BJ (cell line): ENCODE data around the gene MMP2. TPM values are rescaled to one million over a fixed set of nuclear protein-coding genes. Genes with fewer than 3 reads are reported as not detected.

Source experiments
- CTCF ChIA-PET: fragments of 350-600 bp; formaldehyde crosslinking; extraction: SDS; loops from one replicate; lab custom pipeline; 2021; ENCODE audit warnings: antibody characterized with exemption, inconsistent platforms; lab: Yijun Ruan, JAX
- POLR2A ChIA-PET: fragments of 300-600 bp; sonication (Branson Sonifier 250); formaldehyde crosslinking; extraction: SDS; loops from one replicate; lab custom pipeline; 2021; ENCODE audit warnings: antibody characterized with exemption; lab: Charles Lee
- DNase-seq: peaks from one replicate; pipeline ENCODE4 v3.0.0-alpha.2; 2011; ENCODE audit warnings: low read depth
- H3K27me3 ChIP-seq: 2 replicates; pipeline ENCODE4 v1.6.0; 2011; ENCODE audit warnings: low read length; ENCODE audit not compliant: control insufficient read depth, insufficient read depth
- H3K36me3 ChIP-seq: 2 replicates; pipeline ENCODE4 v1.5.1; 2011; ENCODE audit warnings: low read length; ENCODE audit not compliant: control insufficient read depth, insufficient read depth
- H3K4me3 ChIP-seq: 2 replicates; pipeline ENCODE4 v1.5.1; 2011; ENCODE audit warnings: low read depth, mild to moderate bottlenecking, control low read depth, low read length
- polyA plus RNA-seq: library from polyadenylated mRNA; depleted of rRNA; stranded (reverse); fragments of >200 nt; gene quantifications from 2 replicates; pipeline ENCODE4 v1.2.3, GENCODE V29; 2011
- TF ChIP-seq, protein P1 (sequence below): IDR thresholded peaks from 2 replicates; pipeline ENCODE4 v1.5.1; 2011; ENCODE audit warnings: low read depth, mild to moderate bottlenecking, control low read depth, inconsistent platforms, low read length, moderate library complexity; ENCODE audit not compliant: insufficient read depth

The MMP2 gene
- polyA plus RNA-seq, 1 experiment, result 1,609 TPM

DNA sequence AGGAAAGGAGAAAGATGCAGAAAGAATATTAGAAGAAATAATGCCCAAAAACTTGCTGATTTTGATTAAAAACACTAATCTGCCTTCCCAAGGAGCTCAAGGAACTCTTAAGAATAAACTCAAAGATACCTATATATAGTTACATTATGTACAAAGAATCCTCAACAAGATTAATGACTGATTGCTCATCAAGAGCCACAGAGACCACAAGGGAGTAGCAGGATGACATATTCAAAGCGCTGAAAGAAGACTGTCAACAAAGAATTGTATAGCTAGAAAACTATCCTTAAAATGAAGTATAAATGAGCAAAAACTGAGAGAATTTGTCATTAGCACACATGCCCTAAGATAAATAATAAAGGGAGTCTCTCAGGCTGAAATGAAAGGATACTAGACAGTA lies 36.1 kb downstream of the MMP2 start:
- DNase-seq, result no peak

DNA sequence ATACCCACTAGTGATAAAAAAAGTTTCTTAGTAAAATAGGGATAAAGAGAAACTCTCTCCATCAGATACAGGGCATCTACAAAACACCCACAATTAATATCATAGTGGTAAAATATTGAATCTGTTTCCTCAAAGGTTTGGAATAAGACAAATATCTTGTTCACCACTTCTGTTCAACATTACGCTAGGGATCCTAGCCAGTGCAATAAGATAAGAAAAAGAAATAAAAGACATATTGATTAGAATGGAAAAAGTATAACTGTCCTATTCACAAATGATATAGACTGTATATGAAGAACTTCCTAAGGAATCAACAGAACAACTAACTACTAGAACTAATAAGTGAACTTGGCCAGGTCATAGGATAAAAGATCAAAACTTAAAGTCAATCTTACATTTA lies 42.8 kb downstream of the MMP2 start:
- no peak overlapping the region for H3K4me3 ChIP-seq
- CTCF ChIA-PET, result no interaction called here
- H3K27me3 ChIP-seq, result no peaks in the 10 kb centered on the region
- POLR2A ChIA-PET, result no interaction called here
- H3K36me3 ChIP-seq, result no peaks in the 10 kb centered on the region
- TF ChIP-seq, protein P1, sequence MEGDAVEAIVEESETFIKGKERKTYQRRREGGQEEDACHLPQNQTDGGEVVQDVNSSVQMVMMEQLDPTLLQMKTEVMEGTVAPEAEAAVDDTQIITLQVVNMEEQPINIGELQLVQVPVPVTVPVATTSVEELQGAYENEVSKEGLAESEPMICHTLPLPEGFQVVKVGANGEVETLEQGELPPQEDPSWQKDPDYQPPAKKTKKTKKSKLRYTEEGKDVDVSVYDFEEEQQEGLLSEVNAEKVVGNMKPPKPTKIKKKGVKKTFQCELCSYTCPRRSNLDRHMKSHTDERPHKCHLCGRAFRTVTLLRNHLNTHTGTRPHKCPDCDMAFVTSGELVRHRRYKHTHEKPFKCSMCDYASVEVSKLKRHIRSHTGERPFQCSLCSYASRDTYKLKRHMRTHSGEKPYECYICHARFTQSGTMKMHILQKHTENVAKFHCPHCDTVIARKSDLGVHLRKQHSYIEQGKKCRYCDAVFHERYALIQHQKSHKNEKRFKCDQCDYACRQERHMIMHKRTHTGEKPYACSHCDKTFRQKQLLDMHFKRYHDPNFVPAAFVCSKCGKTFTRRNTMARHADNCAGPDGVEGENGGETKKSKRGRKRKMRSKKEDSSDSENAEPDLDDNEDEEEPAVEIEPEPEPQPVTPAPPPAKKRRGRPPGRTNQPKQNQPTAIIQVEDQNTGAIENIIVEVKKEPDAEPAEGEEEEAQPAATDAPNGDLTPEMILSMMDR, result no peak
- DNase-seq, result no peak

More for the DNA sequence above, 36.1 kb downstream of the MMP2 start:
- no peak overlapping the region for H3K4me3 ChIP-seq
- H3K27me3 ChIP-seq, result no peaks in the 10 kb centered on the region
- CTCF ChIA-PET, result interaction anchor here (0.9 to 2.2 kb wide), 4 partner anchors 12 to 44 kb away, joined by 3 to 10 read pairs (median 3); no protein-coding TSS in a partner anchor
- H3K36me3 ChIP-seq, result no peaks in the 10 kb centered on the region
- TF ChIP-seq, protein P1, result no peak
- POLR2A ChIA-PET, result interaction anchor here (0.6 kb wide), 1 partner anchor 15 kb away, joined by 3 read pairs; no protein-coding TSS in a partner anchor

DNA sequence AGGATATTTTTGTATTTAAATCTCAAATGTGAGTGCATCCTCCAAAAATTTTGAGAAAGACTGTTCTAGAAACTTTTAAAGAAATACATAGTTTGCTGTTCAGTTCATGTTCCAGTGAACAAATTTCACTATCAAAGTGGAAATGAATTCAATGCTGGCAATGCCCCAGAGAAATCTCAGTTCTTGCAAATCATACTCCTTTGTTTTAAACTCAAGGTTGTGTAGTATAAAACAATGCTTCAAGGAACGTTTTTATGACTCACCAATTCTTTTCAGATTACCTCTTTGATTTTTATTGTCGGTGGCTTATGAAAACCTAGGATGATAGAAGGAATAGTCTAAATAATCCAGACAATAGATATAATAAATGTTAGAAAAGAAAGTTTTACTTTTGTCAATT lies 47.4 kb downstream of the MMP2 start:
- no peaks in the 10 kb centered on the region for H3K36me3 ChIP-seq
- no peak overlapping the region for H3K4me3 ChIP-seq
- no peak for DNase-seq
- H3K27me3 ChIP-seq, result no peaks in the 10 kb centered on the region
- CTCF ChIA-PET, result interaction anchor here (1.2 kb wide), 1 partner anchor 12 kb away, joined by 3 read pairs; no protein-coding TSS in a partner anchor
- POLR2A ChIA-PET, result no interaction called here
- TF ChIP-seq, protein P1, result no peak

DNA sequence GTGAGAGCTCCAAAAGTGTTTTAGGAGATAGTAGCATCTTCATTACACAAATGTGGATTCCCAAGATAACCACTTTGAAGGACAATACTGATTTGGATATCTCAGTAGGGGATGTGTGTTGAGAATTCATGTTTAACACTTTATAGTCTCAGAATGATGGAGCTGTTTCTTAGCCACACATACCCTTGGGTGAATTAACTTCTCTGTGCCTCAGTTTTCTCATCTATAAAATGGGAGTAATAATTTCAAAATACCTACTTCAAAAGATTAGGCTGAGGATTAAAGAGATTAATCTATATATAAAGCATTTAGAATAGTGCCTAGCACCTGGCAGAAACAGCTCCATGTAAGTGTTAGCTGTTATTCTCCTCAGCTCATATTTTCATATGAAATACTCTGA lies 48.9 kb downstream of the MMP2 start:
- ChIA-PET POLR2A (no interaction called here), CTCF (interaction anchor here (0.9 kb wide), 1 partner anchor 63 kb away, joined by 6 read pairs; no protein-coding TSS in a partner anchor)
- TF ChIP-seq, protein P1, result no peak
- Histone ChIP-seq H3K4me3 (no peak overlapping the region), H3K27me3 (no peaks in the 10 kb centered on the region), H3K36me3 (no peaks in the 10 kb centered on the region)
- DNase-seq, result no peak

DNA sequence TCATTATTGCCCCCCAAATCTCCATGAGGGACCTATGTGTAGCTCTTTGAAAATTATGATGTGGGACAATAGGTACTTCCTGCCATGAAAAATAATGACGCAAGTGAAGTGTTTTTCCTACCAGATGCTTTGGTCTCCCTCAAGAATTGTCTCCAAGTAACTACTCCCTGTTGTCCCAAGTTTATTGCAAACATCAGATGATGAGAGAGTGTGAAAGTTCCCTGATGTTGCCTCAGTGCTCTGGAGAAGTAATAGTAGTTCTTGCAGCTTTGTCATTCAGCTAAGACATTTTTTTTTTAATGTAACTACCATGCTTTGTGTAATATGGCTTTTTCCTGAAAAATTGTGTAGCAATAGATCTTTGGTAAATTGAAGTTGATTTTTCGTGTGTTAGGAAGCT lies 50.0 kb downstream of the MMP2 start:
- DNase-seq, result peak; percentile 69
- H3K4me3 ChIP-seq, result no peak overlapping the region
- TF ChIP-seq, protein P1, result no peak
- H3K36me3 ChIP-seq, result no peaks in the 10 kb centered on the region
- CTCF ChIA-PET, result no interaction called here
- POLR2A ChIA-PET, result no interaction called here
- no peaks in the 10 kb centered on the region for H3K27me3 ChIP-seq
